ENCODE measurements around the gene ABT1. TPM values are rescaled to one million over a fixed set of nuclear protein-coding genes. Genes with fewer than 3 reads are reported as not detected.
"Not testable (repeated sequence)": the region's sequence is repeated elsewhere in the genome, so short reads cannot be mapped to it uniquely, and the experiment has no call there.

The ABT1 gene
- total RNA-seq (2014; rRNA removed; shearing (Covaris generic)), result 34.3 and 35.1 TPM in 2 replicates
- polyA plus RNA-seq (2015; cell fraction: cytosol; rRNA removed), result 27.3 and 27.7 TPM in 2 replicates
- 18.6 and 20.7 TPM in 2 replicates for polyA plus RNA-seq (2015; cell fraction: nucleus; rRNA removed)

DNA sequence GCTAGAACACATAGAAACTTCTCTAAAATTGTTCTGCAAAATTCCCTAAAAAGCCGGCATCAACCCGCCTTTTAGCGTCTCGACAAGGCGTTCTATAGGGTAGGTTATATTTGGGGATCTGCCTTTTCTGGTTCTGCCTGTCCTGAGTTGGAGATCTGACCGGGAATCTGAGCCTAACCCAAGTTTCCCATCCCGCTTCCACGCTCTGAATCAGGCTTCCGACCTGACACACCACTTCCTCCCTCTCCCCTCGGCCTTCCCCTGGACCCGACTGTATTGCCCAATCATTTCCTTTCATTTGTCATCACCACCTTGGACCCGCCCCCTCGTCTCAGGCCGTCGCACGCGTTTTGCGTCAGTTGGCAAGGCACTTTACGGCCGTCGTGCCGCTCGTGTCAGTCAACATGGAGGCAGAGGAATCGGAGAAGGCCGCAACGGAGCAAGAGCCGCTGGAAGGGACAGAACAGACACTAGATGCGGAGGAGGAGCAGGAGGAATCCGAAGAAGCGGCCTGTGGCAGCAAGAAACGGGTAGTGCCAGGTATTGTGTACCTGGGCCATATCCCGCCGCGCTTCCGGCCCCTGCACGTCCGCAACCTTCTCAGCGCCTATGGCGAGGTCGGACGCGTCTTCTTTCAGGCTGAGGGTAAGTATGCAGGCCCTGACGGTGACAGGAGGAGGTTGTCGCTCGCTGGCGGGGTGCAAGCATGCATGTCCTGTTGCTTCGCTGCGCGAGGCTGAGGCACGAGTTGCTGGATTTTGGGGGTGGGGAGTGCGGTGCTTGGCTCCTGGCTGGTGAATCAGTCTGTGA is at the start of gene ABT1:
Gene ABT1 (plus strand): TSS at position 375 of the 810 bp plus-strand sequence. CDS start 30 bp downstream, at position 405.
- in situ Hi-C loops (cut with HindIII; ENCODE audit: low pct_unique_long_range_greater_than_20kb, low sequenced_read_pairs), result no loop called here
- DNase-seq (ENCODE audit: low read depth, low spot score), result peak; percentile 100

DNA sequence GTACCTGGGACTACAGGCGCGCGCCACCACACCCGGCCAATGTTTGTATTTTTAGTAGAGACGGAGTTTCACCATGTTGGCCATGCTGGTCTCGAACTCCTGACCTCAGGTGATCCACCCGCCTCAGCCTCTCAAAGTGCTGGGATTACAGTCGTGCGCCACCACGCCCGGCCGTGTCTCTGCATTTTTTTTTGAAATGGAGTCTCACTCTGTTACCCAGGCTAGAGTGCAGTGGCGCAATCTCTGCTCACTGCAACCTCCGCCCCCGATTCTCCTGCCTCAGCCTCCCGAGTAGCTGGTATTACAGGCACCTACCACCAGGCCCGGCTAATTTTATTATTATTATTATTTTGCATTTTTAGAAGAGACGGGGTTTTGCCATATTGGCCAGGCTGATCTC is 49.4 kb upstream of the ABT1 start:
- in situ Hi-C loops (cut with HindIII; ENCODE audit: low pct_unique_long_range_greater_than_20kb, low sequenced_read_pairs); DNase-seq (ENCODE audit: low read depth, low spot score): not testable (repeated sequence)

DNA sequence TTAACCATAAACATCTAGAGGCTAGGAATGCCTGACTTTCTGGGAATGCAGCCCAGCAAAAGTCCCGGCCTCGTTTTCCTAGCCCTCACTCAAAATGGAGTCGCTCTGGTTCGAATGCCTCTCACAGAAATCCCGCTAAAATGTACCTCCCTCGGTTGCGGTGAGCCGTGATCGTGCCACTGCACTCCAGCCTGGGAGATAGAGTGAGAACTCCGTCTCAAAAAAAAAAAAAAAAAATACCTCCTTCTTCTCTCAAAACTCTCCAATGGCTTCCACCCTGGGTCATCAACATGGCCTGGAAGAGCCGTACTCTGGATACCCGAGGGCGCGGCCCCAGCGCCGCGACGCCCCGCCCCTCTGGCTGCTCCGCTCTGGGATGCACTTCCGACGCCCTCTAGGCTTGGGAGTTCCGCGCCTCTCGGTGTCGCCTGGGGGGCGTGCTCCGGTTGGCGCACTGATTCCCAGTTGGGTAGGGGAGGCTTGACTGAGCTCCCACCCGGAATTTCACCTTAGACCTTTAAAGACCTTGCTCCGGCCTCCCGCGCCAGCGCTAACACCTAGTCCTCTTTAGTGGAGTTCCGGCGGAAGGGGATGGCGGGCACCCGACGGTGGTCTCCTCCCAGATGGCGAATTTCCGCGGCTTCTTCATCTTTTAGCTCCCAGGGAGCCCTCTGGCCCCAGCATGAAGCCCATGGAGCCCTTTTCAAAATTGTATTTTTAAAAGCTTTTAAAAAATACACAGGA is 46.3 kb upstream of the ABT1 start:
- in situ Hi-C loops (cut with HindIII; ENCODE audit: low pct_unique_long_range_greater_than_20kb, low sequenced_read_pairs), result no loop called here
- peak; percentile 66 for DNase-seq (ENCODE audit: low read depth, low spot score)

DNA sequence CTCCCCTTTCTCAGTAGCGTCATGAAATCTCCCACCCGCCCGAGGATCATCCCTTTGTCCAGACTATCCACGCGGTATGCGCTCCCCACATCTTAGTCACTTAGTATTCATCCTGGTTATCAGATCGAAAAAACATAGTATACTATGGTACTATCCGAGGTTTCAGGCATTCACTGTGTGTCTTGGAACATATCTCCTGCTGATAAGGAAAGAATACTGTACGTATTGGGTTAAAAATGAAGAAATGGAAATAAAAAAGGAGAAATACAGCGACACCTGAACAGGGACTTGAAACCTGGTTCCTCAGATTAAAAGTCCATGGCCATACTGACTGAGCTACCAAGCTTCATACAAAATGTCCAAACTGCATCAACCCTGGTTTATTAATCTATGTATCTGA is 44.5 kb upstream of the ABT1 start:
- DNase-seq (ENCODE audit: low read depth, low spot score), result no peak
- in situ Hi-C loops (cut with HindIII; ENCODE audit: low pct_unique_long_range_greater_than_20kb, low sequenced_read_pairs), result no loop called here

DNA sequence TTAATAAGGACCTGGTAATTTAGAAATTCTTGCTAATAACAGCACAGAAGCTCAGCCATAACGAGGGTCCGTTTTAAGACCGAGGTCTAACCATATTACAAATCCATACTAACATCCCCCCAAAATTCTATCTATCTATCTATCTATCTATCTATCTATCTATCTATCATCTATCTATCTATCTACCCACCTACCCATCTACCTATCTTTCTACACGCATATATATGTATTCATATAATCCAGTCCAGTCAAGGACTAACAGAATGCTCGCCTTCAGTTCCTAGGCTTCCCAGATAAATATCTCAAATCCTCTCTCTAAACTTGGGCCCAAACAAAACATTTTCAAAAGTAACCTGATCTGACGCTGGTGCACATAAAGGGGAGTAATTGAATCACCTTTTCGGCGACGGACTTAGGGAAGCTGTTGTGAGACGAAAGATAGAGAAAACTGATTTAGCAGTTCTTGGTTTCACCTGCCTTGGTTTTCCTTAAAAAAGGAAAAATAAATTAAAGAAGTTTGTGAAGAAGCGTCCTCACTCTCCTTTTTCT is 44.0 kb upstream of the ABT1 start:
- in situ Hi-C loops (cut with HindIII; ENCODE audit: low pct_unique_long_range_greater_than_20kb, low sequenced_read_pairs), result no loop called here
- DNase-seq (ENCODE audit: low read depth, low spot score), result no peak

DNA sequence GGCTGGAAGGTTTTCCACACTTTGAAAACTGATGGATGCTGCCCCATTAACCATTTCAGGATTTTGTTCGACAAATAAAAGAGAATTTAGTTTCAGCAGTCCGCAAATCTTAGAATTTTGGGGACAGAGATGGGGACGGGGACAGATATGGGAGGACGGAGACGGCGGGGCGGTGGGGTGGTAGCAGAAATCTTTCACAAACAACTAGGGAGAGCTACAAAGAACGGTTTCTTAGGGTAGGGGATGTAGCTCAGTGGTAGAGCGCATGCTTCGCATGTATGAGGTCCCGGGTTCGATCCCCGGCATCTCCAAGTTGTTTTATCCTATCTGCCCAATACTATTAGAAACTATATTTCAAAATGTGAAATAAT is 43.5 kb upstream of the ABT1 start:
- peak; percentile 86 for DNase-seq (ENCODE audit: low read depth, low spot score)
- in situ Hi-C loops (cut with HindIII; ENCODE audit: low pct_unique_long_range_greater_than_20kb, low sequenced_read_pairs), result no loop called here

DNA sequence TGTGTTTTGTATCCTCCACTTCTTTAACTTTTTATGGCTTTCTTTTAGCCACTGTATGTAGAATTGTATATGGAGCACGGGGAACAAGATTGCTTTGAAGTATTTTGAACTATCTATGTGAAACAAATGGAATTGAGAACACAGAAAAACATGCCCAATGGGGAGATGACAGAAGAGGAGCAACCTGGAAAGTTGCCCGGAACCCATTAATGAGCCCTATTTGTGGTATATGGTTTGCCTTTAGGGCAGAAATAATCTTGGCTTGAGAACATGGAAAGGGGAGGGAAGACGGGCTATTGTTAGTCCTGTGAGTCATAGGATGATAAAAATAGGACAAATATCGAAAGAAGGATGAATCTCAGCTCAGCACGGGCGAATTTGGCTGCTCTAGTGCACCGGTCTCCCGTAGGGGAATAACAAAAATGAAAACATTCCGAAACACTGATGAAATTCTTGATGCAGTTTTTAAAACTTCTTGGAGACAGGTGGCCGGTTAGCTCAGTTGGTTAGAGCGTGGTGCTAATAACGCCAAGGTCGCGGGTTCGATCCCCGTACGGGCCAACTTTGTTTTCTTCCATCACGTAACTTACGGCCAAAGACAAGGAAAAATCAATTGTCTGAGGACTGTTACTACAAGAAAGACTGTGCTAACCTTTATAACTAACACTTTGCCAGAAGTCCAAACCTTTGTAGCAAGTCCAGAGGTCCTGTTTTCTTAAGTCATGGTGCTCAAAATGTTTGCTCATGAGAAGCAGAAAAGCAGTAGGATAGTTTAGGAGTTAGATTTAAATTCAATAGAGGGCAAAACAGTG is 42.9 kb upstream of the ABT1 start:
- in situ Hi-C loops (cut with HindIII; ENCODE audit: low pct_unique_long_range_greater_than_20kb, low sequenced_read_pairs), result no loop called here
- peak; percentile 94 for DNase-seq (ENCODE audit: low read depth, low spot score)

DNA sequence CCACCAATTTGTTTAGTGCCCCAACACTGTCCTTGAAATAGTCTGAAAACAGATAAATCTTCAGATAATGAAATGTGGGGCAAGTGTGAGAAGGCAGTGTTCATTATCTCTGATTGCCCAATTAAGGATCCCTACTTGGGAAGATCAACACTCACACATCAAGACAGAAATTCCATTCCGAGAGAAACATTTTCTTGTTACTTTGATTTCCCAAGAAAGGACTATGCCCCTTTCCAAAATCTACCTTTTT is 42.4 kb upstream of the ABT1 start:
- in situ Hi-C loops (cut with HindIII; ENCODE audit: low pct_unique_long_range_greater_than_20kb, low sequenced_read_pairs), result no loop called here
- DNase-seq (ENCODE audit: low read depth, low spot score), result no peak

DNA sequence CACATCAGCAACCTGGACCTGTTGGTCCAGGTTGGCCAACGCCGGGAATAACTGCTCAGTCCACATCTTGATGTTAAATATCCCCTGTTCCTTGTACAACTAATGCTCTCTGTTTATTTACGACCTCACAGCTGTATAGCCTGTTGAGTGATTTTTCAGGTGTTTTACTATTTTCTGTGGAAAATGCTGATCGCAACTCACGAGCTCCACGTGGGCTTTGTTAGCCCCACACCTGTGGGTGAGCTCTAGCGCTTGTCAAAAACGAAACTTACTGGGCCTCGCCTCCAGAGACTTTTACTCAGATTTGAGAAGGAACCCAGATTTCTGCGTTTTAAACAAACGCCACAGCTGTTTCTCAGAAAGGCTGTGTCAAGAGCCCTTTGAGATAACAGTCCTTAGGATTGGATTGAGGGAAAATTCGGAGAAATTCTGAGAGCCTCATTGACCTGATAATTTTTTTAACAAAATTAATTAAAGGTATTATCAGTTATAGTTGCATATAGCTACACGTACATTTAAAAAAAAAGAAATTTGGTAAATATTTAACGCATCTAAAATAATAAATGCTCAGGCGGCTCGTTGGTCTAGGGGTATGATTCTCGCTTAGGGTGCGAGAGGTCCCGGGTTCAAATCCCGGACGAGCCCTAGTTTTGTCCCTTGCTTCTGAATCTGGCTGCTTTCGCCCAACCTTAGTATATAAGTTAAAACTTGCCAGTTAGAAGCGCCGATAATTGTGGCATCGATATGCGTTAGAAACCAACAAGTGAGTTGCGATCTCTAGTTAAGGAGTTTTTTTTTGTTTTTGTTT is 41.9 kb upstream of the ABT1 start:
- in situ Hi-C loops (cut with HindIII; ENCODE audit: low pct_unique_long_range_greater_than_20kb, low sequenced_read_pairs), result no loop called here
- peak; percentile 88 for DNase-seq (ENCODE audit: low read depth, low spot score)

DNA sequence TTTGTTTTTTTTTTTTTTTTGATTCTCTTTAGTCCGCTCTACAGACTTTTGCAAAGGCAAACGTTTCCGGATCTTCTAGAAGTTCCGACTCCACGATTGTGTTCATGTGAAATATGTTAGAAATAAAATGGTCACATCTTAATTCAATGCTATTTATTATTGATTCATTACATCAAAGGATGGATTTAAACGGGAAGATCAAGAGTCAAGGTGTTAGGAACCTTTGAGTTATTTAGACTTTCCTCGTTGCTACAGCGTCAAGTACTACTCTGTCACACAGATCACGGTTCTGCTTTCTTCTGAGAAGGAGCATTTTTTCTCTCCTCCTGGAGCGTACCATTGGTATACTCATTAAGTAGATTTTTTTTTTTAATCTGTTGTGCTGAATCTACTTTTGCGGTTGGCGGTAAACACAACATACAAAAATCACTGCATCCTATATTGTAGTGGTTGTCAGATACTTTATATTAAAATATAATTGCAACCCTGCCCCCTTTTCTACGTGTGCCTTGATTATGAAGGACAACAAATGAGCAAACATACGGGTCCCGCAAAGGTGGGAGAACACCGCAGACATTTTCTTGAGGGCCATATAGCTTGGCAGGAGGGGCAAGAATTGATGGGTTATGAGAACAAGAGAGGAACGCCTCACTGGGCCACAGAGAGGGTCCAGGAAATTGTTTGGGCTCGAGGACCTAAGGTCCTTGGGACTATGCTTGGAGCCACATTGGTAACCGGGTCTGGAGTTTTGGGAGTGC is 41.1 kb upstream of the ABT1 start:
- DNase-seq (ENCODE audit: low read depth, low spot score), result no peak
- in situ Hi-C loops (cut with HindIII; ENCODE audit: low pct_unique_long_range_greater_than_20kb, low sequenced_read_pairs), result no loop called here

DNA sequence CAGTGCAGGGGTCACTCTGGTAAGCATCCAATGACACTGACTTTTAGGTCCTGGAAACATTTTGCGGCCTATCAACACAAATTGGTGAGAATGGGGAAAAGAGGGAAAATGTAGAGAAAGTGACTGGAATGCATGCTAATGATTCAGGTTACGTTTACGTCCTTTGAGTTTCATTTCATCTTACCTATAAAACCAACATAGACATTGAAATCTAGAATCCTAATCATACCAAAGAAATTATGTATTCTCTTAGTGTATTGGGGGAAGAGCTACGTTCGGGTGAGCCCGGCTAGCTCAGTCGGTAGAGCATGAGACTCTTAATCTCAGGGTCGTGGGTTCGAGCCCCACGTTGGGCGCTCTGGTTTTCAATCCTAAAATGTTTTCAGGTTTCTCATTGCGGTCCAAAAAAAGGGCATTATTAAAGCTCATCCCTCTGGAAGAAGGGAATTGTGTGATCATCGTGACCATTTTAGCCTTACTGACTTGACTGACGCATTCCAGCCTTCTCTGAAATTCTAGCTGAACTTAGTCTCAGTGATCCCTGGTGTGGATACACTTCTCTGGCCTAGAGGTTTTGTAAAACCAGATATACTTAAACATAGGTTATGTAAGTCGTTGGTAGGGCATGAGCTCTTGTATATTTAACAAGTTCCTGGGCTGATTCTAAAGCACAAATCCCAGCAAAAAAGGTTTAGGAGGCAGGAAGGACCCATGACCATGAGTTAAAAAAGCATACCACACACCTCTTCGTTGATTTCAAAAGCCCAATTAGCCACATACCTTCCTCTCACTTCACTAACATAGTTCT is 40.3 kb upstream of the ABT1 start:
- in situ Hi-C loops (cut with HindIII; ENCODE audit: low pct_unique_long_range_greater_than_20kb, low sequenced_read_pairs), result no loop called here

DNA sequence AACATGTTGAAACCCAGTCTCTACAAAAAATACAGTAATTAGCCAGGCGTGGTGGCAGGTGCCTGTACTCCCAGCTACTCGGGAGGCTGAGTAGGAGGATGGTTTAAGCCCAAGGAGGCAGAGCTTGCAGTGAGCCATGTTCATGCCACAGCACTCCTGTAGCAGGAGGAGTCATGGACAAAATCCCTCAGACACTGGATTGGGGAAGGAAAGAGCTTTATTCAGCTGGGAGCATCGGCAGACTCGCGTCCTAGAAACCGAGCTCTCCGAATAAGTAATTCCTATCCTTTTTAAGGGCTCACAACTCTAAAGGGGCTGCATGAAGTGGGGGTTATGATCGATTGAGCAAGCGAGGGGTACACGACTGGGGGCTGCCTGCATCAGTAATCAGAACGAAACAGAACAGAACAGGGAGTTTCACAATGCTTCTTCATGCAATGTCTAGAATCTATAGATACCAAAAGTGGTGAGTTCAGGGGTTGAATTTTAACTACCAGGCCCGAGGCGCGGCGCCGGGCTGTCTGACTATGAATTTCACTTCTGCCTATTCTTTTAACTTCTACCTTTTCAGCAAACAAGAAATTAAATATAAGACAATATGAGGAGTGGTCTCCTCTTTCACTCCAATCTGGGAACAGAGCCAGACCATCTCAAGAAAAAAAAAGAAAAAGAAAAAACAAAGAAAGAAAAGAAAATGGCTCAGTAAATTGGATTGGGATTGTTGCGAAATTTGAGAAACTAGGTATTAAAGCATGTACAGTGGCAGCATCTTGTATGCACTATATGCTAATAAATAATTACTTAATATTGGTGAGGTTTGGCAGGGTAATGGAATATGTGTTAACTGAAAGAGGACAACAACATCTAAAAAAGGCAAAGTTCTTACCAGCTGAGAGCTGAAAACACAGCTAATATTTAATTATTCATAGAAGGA is 35.0 kb upstream of the ABT1 start:
- no peak for DNase-seq (ENCODE audit: low read depth, low spot score)
- in situ Hi-C loops (cut with HindIII; ENCODE audit: low pct_unique_long_range_greater_than_20kb, low sequenced_read_pairs), result no loop called here

More for the DNA sequence above, 40.3 kb upstream of the ABT1 start:
- peak; percentile 99 for DNase-seq (ENCODE audit: low read depth, low spot score)

DNA sequence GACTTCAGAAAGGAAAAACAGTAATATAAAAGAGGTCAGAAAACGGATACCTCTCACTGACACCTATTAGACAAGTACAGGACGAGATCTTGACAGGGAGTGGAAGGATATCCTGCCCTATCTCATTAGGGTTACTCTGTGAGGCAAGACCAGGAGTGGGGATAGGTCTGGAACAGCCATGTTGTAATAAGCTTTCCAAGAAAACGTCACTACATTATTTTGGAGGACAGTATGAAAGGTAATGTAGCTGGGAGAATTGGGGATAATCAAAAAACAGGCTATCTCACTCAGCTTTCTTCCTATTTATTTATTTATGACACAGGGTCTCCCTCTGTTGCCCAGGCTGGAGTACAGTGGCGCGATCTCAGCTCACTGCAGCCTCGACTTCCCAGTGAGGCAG is 33.3 kb upstream of the ABT1 start:
- no peak for DNase-seq (ENCODE audit: low read depth, low spot score)
- in situ Hi-C loops (cut with HindIII; ENCODE audit: low pct_unique_long_range_greater_than_20kb, low sequenced_read_pairs), result no loop called here

DNA sequence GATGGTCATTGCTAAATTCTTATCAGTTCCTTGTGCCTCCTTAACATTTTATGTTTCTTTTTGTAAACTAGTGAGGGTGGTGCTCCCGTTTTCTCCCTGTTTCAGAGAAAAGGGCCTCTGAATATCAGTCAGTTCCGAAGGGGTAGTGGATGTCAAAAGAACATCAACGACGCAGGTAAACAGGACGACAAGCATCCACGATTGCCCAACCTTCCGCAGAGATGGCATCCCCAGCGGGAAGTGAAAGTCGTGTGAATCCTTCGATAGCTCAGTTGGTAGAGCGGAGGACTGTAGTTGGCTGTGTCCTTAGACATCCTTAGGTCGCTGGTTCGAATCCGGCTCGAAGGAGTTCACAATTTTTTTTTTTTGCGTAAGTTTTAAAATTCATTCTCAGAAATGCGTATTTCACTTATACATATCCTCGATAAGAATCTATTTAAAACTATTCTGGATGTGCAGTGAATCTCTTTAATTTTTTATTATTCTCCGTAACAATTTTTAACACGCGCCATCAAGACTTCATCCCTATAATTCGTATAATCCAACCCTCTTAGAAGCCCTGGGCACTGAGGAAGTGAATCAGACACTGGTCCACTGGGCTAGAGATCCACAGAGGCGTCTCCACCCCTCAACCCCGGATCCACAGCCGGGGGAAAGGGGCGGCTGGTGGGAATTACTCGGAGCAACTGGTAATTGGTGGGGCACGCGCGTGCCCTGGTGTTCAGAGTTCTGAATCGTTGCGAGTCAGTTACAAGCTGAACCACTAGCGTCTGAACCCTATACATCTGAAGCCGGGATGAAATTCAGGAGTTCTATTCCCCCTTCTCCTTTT is 27.9 kb upstream of the ABT1 start:
- peak; percentile 98 for DNase-seq (ENCODE audit: low read depth, low spot score)
- in situ Hi-C loops (cut with HindIII; ENCODE audit: low pct_unique_long_range_greater_than_20kb, low sequenced_read_pairs), result no loop called here

Data from SK-MEL-5 (cell line).